ENCODE measurements around the gene GRK2.

Gene GRK2

DNA sequence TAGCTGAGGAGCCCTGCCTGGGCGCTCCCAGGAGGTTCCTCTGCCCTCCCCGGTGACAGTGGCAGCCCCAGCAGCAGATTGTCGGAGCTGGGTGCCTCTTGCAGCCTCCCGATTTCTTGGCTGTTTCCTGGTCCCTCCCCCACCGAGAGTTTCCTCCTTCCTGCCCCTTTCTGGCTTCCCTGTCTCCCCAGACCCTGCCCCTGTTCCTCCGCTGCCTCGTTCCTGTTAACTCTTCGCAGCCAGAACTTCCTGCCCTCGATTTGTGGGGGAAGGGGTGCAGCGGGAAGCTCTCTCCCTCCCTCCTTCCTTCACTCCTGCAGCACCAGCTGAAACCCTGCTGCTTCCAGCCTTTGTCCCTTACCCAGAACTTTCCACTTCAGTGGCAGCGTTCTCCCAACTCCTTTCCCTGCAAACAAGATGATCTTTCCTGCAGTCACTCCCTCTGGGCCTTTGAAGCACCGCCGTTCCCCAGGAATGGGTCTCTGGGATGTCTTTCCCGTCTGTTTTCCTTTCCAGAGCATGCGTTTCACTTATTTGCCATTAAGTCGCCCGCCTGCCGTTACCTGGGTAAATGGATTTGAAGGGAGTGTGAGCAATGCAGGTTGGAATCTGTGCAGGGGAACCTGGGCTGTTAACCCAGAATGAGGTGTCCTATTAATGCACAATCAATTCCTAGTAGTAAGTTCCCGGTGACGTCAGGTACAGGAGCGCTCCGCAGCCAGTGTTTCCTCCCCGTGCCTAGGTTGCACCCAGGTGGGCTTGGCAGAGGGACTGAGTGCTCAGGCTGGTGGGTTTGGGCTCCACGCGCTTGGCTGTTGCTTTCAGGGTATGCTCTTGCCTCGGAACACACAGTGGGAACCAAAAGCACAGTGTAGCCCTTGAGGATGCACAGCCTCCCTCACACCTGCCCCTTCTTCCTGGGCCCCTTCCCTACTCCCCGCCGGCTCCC, 4.3 kb downstream of the GRK2 start:
- DNase-seq (ENCODE audit: low read depth in 2 of 2): no peak

DNA sequence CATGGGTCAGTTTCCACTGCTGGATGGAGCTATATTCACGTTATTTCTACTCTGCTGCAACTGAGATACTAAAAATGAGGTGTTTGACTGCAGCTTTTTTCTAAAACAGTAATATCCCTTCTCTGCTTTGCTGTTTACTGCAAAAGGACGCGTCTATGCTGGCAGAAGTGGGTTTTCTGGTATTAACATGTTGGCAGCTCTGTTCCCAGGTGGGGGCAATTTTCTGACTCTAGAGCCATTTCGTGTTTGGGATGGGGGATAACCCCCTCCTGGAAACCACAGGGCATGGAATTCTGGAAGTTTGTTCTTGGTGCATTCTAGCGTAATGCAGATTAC, 4.9 kb downstream of the GRK2 start:
- no peak for DNase-seq (ENCODE audit: low read depth in 2 of 2)

DNA sequence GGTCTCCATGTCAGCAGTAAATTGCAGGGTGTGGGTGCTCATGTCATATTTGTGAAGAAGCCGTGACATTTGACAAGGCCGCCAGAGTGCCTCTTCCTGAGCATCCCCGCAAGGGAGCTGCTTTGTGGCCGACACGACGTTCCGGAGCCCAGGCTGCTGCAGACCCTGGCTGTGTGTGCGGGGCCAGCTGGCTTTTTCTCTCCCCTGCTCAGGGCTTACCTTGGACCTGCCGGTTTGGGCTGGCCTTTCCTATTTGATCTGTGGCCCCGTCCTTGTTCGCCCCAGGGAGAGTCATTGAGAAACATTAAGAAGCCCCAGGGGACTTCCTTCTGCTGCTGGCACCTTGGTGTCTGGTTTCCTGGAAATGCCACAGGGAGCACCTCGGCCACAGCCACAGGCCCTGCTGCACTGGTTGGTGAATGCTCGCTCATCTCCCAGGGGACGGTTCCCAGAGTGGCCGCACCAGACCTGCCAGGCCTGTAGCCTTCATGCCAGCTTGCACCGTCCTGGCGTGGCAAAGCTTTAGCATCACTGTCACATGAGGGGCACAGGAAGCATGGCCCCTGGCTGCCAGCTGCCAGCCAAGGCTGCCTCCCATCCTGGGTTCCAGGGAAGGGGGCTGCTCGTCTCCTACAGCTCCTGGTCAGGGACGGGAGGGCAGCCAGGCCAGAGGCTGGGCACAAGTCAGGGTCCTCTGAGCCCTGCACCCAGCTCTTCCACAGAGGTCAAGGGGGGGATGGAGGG, 5.4 kb downstream of the GRK2 start:
- DNase-seq (ENCODE audit: low read depth in 2 of 2): no peak

DNA sequence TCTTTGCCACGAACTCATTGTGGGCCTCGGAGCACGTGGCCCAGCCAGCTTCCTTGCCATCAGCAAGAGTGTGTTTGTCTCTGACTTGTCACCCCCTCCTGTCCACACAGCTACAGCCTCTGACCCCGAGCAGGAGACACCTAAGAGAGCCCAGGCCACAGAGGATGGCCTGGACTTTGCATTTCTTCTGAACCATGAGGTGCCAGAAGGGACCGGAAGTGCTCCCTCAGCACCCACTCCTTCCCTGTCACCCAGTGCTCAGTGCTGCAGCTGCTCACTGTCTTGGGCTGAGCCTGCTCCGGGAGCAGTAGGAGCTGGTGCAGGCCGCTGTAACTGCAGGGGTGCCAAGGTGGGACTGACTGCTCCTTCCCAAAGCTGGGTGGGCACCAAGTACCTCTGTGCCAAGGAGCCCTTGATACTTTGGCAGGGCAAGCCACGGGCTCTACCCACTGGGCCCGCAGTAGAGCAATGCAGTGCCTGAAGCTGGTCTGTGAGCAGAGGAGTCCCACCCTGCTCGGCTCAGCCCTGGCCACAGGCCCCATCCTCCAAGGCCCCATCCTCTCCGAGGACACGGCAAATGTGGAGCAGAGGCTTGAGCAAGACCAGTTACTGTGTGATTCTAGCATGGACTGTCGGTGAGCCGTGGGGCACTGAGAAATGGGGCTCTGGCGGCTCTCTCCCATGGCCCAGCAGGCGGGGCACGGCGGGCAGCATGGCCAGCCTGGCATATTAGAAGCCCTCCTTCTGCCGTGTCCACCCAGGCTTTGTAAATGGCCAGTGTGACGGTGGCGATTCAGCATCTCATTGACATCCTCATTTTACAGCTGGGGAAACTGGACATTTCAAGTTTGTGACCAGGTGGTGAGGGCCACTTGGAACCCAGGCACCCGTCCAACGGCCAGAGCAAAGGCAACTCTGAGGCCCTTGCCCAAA, 6.3 kb downstream of the GRK2 start:
- DNase-seq (ENCODE audit: low read depth in 2 of 2): no peak

DNA sequence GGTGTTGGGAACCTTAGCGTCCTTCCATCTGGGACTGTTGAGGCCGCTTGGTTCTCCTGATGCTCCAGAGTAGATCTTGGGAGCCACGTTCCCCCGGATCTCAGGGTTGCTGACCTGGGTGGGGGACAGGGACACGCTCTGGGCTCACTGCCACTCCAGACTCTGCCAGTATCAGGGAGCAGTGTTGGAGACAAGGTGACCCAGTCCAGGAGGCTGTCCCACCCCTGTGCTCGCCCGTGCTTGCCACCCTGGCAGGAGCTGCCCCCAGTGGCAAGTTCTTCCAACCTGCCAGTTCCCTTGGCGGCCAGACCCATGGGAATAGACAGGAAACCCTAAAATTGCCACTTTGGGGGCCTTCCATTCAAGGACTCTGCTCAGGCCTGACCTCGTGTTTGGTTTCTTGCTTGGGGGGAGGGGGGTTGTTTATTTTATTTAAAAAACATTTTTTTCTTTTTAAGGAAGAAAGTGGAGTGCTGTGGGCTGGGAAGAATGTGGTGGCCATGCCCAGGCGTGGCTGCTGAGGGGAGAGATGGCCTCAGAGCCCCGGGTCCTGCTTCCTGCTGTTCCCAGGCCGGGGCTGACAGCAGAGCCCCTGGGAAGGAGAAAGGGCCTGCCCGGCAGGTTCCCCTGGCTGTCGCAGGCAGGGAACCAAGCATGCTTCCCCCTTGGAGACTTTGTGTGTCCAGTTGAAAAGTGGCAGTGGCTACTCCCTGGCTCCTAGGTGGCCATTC, 7.2 kb downstream of the GRK2 start:
- DNase-seq (ENCODE audit: low read depth in 2 of 2): no peak

GRCh38 chr11:67274768-67275605, 8.7 kb downstream of the GRK2 start:
- no peak for DNase-seq (ENCODE audit: low read depth in 2 of 2)

DNA sequence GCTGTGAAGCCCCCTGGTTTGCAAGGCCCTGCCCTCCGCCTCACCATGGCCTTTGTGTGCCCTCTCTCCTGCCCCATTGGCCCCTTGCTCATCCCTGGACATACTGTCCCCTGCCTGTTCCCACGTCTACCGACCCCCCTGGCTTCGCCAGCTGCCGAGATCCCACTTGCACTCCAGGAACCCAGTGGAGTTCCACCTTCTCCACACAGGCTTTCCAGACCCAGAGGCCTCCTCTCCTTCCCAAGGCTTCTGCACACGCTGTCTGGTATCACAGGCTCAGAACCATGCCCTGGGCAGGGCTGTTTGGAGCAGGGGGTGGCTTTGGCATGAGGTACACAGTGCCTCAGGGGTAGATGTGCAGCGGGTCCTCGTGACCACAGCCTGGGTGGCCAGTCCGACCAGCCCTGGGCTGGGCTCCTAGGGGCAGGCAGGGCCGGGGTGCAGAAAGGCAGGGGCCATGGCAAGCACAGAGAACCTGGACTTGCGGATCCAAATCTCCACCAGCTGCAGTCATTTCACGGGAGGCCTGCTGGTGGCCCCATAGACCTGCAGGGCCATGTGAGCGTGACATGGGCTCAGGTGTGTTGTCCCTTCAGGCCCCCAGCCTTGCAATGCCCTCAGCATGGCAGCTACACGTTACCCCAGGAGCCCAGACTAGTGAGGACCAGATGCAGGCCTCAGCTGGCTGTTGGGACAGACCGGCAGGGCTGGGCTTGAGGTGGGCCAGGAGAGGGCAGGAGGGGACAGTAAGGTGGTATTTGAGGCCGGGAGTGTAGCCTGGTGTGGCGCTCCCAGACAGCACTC, 9.5 kb downstream of the GRK2 start:
- DNase-seq (ENCODE audit: low read depth in 2 of 2): no peak

GRCh38 chr11:67276781-67277230, 10.5 kb downstream of the GRK2 start:
- DNase-seq (ENCODE audit: low read depth in 2 of 2): no peak

DNA sequence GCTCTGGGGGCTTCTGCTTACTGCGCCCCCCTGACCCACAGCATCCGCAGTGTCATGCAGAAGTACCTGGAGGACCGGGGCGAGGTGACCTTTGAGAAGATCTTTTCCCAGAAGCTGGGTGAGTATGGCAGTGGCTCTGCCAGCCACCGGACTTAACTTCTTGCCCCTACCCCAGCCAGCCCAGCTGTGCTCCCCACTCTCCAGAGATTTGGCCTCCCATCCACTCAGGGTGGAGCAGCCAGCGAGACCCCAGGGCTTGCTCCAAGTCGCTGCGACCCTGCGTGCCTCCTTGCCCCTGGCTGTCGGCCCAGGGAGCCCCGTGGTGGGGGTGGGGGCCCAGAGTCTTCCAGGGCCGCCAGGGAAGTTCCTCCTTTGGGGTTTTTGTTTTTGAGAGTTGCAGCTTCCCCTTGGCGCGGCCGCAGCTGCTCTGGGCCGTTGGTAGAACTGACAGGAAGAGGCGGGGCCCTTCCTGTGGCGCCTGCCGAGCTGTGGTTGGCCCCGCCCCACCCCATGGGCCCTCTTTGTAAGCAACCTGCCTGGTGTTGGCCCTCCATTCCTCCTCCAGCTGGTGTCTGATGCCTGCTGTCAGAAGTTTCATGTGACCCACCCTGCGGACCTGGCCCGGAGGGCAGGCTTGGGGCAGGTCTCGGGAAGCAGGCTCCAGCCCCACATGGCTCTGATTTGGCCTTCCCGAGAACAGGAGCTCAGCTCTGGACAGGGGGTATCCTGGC, 11.1 kb downstream of the GRK2 start:
- peak; percentile 74 to 81 for DNase-seq (ENCODE audit: low read depth in 2 of 2)

- no peak for DNase-seq (ENCODE audit: low read depth in 2 of 2)
Measured at GRCh38 chr11:67278135-67278938, 12.1 kb downstream of the GRK2 start.

- no peak for DNase-seq (ENCODE audit: low read depth in 2 of 2)
Measured at GRCh38 chr11:67278939-67279588, 12.8 kb downstream of the GRK2 start.

DNA sequence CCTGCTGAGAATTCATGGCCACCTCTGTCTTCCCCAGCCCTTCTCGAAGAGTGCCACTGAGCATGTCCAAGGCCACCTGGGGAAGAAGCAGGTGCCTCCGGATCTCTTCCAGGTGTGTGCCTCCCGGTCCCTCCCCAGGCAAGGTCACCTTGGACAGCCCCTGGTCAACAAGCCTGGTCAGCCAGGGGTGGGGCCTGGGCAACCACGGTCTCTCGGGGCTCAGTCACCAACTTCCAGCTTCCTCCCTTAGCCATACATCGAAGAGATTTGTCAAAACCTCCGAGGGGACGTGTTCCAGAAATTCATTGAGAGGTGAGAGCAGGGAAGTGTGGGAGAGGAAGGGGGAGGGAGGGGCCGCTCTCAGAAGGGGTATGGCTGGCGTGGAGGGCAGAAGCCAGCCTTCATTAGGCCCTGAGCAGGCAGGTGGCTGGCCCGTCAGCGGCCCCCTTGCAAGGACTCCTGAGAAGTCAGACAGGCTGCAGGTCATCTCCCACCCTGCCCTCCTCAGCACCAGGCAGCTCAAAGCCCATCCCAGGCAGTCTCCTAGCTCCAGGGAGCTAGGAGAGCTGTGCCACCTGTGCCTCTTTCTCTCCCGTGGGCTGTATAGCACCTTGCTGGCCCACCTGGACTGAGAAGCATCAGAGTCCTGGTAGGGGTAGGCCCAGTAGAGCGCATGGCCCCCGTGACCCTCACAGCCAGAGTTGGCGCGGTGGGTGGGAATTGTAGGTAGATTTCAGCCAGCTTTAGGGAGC, 13.5 kb downstream of the GRK2 start:
- DNase-seq (ENCODE audit: low read depth in 2 of 2): no peak

DNA sequence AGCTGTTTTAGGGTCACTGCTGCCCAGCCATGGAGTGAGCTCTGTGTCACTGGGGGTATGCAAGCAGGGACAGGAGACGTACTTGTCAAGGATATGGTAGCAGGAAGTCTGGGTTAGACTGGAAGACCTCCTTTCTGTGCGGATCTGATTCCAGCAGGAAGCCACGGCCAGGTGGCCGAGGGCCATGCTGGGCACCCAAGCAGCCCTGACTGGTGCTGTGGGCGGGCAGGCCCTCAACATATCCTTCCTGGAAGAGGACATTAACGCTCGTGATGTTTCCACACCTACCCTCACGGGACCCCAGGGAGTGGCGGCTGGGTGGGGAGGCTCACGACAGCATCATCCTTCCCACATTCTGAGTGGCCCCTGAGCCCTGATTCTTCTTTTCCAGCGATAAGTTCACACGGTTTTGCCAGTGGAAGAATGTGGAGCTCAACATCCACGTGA, 14.1 kb downstream of the GRK2 start:
- DNase-seq (ENCODE audit: low read depth in 2 of 2): no peak

DNA sequence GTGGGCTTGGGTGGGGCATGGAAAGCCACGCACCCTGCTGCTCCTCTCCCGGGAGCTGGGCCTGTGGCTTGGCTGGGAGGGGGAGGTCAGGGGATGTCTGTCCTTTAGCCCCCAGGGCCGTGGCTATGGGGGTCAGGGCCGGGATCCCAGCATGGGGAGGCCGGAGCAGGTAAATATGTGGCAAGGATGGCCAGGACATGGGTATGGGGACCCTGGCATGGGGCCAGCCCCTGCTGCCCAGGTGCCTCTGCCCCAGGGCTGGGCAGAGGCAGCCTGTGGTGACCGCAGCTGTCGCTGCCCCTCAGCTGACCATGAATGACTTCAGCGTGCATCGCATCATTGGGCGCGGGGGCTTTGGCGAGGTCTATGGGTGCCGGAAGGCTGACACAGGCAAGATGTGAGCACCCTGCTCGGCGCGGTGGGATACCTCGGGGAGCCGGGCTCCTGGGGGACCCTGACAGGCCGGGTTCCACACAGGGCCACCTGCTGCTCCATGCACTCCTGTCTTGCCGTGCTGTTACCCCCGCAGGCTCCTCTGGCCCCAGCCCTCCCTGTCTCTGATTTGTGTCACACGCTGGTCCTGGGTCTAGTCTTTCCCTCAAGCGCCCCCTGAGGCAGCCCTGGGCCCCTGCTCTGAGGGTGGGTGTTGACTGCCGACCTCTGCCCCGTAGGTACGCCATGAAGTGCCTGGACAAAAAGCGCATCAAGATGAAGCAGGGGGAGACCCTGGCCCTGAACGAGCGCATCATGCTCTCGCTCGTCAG, 14.7 kb downstream of the GRK2 start:
- DNase-seq (ENCODE audit: low read depth in 2 of 2): no peak

DNA sequence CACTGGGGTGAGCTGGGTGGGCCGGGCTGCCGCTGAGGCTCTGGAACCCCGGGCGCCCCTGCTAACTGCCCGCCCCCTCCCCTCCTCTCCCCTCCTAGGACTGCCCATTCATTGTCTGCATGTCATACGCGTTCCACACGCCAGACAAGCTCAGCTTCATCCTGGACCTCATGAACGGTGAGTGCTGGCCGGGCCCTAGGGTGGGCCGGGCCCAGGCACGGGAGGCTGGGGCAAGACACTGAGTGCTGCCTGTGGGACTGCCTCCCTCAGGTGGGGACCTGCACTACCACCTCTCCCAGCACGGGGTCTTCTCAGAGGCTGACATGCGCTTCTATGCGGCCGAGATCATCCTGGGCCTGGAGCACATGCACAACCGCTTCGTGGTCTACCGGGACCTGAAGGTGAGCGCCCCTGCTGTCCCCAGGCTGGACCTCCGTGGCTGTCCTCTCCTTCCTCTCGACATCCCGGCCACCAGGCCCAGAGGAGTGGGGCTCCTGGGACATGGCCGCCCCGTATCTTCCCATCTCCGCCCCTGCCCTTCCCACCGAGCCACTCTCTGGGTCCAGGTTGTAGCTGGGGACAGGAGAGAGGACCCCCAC, 15.4 kb downstream of the GRK2 start:
- DNase-seq (ENCODE audit: low read depth in 2 of 2): no peak

Measured in stimulated activated CD4-positive, alpha-beta T cell treated with anti-CD3 and anti-CD28 coated beads, Interleukin-1b, Interleukin-23, amount 100 ng/mL, for 4 hours (primary cell).